NCI-H146 (cell line): ENCODE results near the gene CIC.
"Not testable (repeated sequence)": the region's sequence is repeated elsewhere in the genome, so short reads cannot be mapped to it uniquely, and the experiment has no call there.

ENCODE experiments used
- DNase-seq: peaks from one replicate; lab custom pipeline; 2025; lab: John Stamatoyannopoulos, UW

Gene CIC

DNA sequence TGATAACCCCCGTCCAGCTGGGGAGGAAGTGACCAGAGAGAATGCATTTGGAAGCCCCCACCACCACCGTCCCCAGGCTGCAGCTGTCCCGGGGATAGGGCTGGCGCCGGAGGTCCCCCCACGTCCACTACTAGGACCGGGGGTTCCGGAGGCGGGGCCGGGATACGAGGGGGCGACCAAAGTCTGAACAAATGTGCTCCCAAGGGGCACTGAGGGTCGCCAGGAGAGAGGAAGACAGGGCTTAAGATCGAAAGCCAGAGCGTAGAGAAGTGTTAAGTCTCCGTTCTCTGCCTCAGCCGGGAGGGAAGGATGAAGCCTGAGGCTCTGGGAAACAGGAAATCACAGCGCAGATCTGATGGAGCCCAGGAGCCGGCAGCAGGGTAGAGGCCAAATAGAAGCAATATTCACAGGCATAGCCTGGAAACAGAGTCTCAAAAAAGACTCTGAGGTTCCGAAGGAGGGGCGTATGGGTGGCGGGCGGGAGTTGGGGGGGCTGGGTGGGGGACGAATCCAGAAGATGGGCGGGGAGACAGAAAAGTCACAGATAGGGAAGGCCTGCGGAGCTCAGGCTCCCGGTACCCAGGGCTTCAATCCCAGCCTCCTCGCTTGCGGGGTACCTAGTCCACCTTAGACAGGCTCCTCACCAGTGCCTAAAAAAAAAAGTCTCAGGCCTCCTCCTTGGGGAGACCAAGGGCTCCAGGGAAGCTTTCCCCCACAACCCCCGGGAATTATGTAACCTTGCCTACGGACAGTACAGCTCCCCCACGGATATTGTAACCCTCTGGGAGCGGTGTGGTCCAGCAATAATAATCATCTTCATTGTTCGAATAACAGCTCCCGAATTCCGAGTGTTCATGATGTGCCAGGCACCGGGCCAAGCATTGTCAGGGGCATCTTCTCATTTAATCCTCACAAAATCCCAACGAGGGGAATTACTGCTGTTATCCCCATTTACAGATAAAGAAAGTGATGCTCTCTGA lies 13.0 kb upstream of the CIC start:
- DNase-seq: peak; percentile 60

DNA sequence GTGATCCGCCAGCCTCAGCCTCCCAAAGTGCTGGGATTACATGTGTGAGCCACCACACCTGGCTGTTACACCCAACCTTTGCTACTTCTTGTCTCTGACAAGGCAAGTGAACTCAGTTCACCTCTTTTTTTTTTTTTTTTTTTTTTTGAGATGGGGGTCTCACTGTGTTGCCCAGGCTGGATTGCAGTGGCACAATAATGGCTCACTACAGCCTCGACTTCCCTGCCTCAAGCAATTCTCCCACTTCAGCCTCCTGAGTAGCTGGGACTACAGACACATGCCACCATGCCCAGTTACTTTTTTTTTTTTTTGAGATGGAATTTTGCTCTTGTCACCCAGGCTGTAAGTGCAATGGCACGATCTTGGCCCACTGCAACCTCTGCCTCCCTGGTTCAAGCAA lies 11.2 kb upstream of the CIC start:
- DNase-seq: not testable (repeated sequence)

DNA sequence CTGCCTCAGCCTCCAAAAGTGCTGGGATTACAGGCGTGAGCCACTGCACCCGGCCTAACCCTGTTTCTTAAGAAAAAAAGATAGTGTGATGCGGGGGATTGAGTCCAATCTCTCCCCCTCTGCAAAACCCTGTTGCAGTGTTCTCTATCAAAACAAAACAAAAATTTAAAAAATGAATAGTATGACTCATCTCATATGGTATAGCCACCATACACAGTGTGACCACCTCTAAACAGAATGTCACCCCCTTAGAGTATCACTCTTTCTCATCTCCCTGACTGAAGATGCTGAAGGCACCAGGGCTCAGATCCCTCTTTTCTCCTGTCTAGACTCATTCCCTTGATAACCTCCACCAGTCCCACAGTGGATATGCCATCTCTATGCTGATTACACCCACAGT lies 7.3 kb upstream of the CIC start:
- no peak for DNase-seq

DNA sequence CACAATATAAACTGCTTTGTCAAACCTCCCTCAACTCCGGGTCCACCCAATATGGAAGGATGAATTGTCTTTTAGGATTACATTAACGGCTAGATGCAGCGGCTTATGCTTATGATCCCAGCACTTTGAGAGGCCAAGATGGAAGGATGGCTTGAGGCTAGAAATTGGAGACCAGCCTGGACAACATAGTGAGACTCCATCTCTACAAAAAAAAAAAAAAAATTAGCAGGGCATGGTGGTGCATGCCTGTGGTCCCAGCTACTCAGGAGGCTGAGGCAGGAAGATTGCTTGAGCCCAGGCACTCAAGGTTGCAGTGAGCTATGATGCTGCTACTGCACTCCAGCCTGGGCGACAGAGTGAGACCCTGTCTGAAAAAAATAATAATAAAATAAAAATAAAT lies 2.9 kb upstream of the CIC start:
- DNase-seq: not testable (repeated sequence)

DNA sequence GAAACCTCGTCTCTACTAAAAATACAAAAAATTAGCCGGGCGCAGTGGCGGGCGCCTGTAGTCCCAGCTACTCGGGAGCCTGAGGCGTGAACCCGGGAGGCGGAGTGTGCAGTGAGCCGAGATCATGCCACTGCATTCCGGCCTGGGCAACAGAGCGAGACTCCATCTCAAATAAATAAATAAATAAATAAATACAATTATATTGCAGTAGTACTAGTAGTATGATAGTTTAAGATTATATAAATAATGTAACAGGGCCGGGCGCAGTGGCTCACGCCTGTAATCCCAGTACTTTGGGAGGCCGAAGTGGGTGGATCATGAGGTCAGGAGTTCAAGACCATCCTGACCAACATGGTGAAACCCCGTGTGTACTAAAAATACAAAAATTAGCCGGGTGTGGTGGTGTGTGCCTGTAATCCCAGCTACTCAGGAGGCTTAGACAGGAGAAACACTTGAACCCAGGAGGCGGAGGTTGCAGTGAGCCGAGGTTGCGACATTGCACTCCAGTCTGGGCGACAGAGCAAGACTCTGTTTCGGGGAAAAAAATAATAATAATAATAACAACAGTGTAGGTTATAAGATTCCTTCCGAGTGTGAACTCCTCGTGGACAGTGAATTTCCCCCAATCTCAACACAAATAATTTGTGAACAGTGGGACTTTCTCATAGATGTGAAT lies 2.0 kb upstream of the CIC start:
- not testable (repeated sequence) for DNase-seq

DNA sequence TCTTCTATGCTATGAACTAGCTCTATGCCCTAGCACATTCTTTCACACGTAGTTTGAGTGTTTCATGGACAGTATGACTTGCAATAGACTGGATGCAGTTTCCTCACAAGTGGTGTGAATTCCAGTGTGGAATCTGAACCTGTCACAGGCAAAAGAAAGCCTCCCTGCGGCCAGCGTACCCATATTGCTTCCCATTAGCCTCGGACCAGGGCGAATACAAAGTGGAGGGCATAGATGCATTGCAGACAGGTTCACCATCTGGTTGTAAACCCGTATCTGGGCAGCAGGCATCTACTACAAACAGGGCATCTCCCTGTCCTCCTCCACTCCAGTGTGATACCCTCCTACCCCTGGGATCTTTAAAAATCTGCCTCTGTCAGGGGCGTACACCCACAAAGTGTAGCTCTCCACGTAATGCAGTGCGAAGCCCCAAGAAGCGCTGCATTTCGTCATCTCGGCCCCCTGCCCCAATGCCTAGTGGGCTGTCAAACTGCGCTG lies 1.4 kb upstream of the CIC start:
- DNase-seq: peak; percentile 46

DNA sequence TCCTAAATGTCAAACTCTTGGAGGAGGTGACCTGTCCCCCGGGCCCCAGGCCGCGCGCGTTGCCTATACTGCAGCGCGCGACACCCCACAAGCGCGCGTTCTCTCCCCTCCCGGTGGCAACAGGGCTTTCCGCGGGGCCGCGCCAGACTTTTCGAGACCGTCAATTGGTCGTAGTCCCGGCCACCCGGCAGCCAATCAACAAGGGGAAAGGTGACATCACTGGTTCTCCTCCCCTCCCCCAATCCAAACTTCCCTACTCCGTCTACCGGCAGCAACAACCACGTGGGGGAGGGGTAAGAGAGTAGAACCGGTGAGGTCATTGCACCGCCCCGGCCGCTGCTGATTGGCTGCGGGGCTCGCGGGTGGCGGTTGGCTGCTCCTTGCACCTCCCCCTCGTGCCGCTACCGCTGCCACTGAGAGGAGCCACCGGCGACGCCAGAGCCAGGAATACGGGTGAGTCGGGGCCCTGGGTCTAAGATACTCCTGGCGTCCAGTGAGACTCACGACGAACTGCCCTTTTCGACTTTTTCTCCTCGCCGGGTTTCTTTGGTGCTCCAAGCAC lies 829 bp upstream of the CIC start:
- peak; percentile 100 for DNase-seq

DNA sequence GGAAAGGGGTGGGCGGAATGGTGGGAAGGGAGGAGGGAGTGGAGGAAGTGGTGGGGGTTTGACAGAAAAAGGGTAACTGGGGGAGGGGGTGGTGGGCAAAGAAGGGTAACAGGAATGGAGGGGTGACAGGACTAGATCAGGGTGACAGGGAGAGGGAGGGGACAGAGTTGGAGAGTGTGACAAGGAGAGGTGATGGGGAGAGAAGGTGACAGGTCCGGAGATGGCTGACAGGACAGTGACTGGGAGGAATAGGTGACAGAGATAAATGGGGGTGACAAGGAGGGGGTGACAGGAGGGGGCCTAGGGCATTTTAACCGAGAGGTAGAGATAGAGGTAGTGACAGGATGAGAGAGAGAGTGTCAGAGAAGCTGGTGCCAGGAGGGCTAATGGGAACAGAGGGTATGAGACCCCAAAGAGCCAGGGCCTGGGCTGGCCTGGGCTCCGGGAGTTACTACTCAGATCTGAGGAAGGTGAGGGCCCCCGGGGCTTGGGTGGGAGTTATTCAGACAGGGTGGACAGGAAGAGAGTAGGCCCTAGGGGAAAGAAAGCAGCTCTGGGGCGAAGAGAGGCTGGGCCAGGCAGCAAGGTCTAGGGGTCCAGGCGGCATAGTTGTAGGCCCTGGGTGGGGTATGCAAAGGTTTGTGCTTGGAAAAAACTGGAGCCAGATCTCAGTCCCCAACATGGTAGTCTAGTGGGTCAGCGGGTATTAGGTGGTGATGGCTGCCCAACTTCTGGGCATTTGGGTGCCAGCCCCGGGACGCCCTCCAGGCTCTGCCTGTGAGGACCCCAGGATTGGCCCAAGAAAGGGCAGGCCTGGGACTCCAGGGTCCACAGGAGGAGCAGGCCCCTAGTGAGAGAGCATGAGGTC lies 660 bp downstream of the CIC start:
- no peak for DNase-seq

DNA sequence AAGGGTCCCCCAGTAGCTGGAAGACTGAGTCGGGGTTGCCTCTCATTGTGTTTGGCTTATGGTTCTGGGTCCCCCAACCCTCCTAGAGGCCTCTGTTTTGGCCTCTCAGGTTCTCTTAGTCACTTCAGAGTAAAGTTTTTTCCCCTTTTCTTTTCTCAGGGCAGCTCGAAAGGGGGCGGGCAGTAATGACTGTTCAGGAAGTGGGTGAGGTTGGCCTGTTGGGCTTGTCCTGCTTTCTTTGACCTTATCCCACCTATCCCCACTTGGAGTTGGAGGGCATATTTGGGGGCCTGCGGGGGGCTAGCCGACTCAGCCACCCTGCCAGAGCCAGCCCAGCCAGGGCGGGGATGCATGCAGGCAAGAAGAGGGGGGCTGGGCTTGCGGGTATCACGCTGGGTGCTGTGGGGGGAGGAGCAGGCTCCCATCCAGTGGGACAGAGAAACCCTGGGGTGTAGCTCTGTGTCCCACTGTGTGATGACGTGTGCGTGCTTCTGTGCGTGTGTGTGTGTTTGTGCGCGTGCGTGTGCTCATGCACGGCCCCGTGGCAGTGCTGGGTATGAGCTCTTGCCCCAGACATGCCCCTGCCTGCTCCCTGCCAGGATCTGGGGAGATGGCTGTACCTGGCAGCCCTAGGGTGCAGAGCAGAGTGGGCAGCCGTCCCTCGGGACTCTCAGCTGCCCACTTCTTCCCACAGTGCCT lies 1.4 kb downstream of the CIC start:
- DNase-seq: no peak

DNA sequence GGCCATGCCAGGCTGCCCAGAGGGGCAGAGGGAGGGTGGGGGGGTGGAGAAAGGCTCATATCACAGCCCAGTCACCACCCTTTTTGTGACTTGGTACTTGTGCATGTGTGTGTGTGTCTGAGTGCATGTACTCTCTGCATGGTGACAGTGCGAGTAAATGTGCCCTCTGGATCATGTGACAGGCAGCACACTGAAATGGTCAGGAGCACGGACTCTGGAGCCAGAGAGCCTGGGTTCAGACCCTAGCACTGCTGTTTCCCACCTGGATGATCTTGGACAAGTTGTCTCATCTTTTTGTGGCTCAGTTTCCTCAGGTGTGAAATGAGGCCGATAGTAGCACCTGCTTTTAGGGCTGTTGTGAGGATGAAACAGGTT lies 2.0 kb downstream of the CIC start:
- no peak for DNase-seq

DNA sequence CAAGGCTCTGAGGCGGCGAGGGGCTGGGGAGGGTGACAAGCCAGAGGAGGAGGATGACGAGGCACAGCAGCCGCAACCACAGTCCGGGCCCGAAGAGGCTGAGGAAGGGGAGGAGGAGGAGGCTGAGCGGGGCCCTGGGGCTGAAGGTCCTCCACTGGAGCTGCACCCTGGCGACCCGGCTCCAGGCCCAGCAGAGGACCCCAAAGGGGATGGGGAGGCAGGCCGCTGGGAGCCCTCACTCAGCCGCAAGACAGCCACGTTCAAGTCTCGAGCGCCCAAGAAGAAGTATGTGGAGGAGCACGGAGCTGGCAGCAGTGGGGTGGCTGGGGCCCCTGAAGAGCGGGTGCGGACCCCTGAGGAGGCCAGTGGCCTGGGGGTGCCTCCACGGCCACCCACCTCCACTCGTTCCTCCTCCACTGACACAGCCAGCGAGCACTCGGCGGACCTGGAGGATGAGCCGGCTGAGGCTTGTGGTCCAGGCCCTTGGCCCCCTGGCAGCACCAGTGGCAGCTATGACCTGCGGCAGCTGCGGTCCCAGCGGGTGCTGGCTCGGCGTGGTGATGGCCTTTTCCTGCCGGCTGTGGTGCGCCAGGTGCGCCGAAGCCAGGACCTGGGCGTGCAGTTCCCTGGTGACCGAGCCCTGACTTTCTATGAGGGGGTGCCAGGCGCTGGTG lies 2.9 kb downstream of the CIC start:
- no peak for DNase-seq

DNA sequence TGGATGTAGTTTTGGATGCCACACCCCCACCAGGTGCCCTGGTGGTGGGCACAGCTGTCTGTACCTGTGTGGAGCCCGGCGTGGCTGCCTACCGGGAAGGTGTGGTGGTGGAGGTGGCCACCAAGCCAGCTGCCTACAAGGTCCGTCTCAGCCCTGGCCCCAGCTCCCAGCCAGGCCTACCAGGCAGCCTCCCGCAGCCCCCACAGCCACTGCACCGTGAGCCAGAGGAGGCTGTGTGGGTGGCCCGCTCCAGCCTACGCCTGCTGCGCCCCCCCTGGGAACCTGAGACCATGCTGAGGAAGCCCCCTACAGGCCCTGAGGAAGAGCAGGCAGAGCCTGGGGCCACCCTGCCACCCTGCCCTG lies 3.5 kb downstream of the CIC start:
- DNase-seq: no peak

DNA sequence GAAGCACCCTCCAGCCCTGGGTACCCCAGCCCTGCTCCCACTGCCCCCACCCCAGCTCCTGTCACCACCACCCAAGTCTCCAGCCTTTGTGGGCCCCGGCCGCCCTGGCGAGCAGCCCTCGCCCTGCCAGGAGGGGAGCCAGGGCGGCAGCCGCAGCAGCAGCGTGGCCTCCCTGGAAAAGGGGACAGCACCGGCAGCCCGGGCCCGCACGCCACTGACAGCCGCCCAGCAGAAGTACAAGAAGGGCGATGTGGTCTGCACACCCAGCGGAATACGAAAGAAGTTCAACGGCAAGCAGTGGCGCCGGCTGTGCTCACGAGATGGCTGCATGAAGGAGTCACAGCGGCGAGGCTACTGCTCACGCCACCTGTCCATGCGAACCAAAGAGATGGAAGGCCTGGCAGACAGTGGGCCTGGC lies 3.9 kb downstream of the CIC start:
- no peak for DNase-seq

DNA sequence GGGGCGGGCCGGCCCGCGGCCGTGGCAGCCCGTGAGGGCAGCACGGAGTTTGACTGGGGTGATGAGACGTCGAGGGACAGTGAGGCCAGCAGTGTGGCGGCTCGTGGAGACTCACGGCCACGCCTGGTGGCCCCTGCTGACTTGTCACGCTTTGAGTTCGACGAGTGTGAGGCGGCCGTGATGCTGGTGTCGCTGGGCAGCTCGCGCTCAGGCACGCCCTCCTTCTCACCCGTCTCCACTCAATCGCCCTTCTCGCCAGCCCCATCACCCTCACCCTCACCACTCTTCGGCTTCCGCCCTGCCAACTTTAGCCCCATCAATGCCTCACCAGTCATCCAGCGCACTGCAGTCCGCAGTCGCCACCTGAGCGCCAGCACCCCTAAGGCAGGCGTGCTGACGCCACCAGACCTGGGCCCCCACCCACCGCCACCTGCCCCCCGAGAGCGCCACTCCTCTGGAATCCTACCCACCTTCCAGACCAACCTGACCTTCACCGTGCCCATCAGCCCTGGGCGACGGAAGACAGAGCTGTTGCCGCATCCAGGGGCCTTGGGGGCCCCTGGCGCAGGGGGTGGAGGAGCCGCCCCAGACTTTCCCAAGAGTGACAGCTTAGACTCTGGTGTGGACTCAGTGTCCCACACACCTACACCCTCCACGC lies 4.5 kb downstream of the CIC start:
- no peak for DNase-seq

DNA sequence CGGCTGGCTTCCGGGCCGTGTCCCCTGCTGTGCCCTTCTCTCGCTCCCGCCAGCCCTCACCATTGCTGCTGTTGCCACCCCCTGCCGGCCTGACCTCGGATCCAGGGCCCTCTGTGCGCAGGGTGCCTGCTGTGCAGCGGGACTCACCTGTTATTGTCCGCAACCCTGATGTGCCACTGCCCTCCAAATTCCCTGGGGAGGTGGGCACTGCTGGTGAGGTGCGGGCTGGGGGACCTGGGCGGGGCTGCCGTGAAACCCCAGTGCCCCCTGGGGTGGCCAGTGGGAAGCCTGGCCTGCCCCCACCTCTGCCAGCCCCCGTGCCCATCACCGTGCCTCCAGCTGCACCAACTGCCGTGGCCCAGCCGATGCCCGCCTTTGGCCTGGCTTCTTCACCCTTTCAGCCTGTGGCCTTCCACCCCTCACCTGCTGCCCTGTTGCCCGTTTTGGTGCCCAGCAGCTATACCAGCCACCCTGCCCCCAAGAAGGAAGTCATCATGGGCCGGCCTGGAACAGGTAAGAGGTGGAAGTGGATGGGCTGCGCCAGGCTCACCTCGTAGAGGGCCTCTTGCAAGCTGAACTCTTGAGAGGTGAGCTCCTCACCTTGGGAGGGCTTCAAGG lies 5.1 kb downstream of the CIC start:
- DNase-seq: no peak

DNA sequence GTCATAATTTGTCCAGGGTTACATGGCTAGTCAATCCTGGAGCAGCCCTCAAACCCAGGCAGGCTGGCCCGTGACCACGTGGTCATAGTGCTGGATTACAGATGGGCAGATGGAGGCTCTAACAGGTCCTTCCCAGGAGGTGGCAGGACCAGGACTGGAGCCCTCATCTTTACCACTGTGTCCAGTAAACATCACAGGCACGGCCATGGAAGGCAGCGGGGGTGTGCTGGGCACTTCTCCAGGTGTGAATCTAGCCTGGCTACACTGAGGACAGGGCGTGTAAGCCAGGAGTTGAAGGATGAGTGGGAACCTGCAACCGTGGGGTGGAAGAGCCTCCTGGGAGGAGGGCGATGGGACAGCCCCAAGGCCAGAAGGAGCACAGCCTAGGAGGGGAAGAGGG lies 6.1 kb downstream of the CIC start:
- DNase-seq: no peak

DNA sequence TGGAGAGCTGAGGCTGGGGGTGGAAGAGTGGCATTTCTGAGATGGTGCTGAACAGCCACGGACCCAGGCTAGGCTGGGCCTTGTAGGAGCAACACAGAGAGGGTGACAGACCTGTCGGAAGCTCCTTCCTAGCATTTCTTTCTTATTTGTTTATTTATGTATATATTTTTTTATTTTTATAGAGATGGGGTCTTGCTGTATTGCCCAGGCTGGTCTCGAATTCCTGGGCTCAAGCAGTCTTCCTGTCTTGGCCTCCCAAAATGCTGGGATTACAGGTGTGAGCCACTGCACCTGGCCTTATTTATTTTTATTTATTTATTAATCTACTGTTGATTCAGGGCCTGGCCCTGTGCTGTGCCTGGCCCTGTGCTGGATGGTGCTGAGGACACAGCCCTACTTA lies 6.5 kb downstream of the CIC start:
- no peak for DNase-seq

DNA sequence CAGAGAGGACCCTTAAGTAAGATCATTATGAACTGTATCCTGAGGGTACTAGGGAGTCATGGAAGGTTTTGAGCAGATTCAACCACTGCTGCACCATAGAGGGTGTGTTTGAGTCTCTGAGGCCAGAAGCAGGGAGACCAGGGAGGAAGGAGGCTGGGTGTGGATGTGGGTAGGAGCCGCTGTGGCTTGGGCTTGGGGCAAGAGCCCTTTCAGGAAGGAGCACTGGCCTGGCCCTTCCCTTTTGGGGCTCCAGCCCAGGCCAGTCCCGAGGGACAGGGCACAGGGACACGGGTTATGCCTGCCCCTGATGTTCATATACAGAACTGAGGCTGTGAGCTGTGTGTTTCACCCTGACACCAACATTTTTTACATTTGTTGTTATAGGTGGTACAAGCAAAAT lies 7.2 kb downstream of the CIC start:
- DNase-seq: no peak

DNA sequence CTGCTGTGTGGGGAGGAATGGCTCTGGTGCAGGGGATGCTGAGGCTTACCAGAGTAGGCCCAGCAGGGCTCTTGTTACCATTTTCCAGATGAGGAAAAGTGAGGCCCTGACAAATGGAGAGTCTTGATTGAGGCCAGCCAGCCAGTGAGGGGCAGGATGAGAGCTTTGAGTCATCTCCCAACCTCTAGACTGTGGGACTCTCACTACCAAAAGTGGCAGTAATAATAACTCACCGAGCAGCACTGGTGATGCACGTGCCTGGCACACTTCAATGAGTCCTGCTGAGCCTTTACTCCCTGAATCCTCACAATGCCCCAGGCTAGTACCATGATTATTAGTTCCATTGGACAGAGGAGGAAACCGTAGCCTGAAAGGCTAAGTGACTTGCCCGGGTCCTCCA lies 7.8 kb downstream of the CIC start:
- DNase-seq: no peak
